SK-N-SH (cell line): Measurements from ENCODE around the gene BNIP5. TPM values are rescaled to one million over a fixed set of nuclear protein-coding genes. Genes with fewer than 3 reads are reported as not detected.

Experiments used
- CTCF ChIA-PET: fragments of 300-600, 350-600 bp; formaldehyde crosslinking; extraction: SDS; loops from one replicate; lab custom pipeline; 2021; lab: Yijun Ruan, JAX
- POLR2A ChIA-PET: fragments of 350-600 bp; sonication (Branson Sonifier 250); formaldehyde crosslinking; extraction: SDS; loops from one replicate; lab custom pipeline; 2020; ENCODE audit warnings: antibody characterized with exemption, inconsistent platforms; lab: Yijun Ruan, JAX
- DNase-seq: peaks from one replicate; pipeline ENCODE4 v3.0.0; 2012
- H2AFZ ChIP-seq: fragments of 200-600 bp; sonication (generic); 2 replicates; pipeline ENCODE4 v1.8.1; 2016; ENCODE audit warnings: antibody characterized with exemption, mild to moderate bottlenecking, low read depth
- H3F3A ChIP-seq: fragments of 200-600 bp; sonication (generic); replicated peaks from 2 replicates; pipeline ENCODE3; 2016; ENCODE audit warnings: antibody characterized with exemption, mild to moderate bottlenecking; ENCODE audit not compliant: insufficient read depth
- H3K27ac ChIP-seq, 2 experiments: fragments of 200-500 bp in 1 of 2; fragments of 200-600 bp in 1 of 2; sonication (Bioruptor generic) in 1 of 2; sonication (generic), shearing (Covaris generic) in 1 of 2; 2 replicates each; pipeline versions ENCODE4 v1.5.1 to v1.6.1; 2014 to 2016; ENCODE audit warnings: low read depth in 2 of 2, inconsistent platforms in 1 of 2, low read length in 1 of 2, mild to moderate bottlenecking in 1 of 2, mixed read lengths in 1 of 2
- H3K27me3 ChIP-seq: fragments of 200-600 bp; sonication (generic), shearing (Covaris generic); 2 replicates; pipeline ENCODE4 v1.6.1; 2016; ENCODE audit warnings: mixed run types; ENCODE audit not compliant: insufficient read depth
- H3K36me3 ChIP-seq, 2 experiments: fragments of 200-500 bp in 1 of 2; fragments of 200-600 bp in 1 of 2; sonication (Bioruptor generic) in 1 of 2; sonication (generic) in 1 of 2; replicated peaks in 1 of 2; 2 replicates each; pipeline versions ENCODE3 to v1.5.1; 2014 to 2016; ENCODE audit warnings: low read length in 1 of 2, mild to moderate bottlenecking in 1 of 2; ENCODE audit not compliant: insufficient read depth in 2 of 2, control insufficient read depth in 1 of 2
- H3K4me1 ChIP-seq, 2 experiments: fragments of 200-500 bp in 1 of 2; fragments of 200-600 bp in 1 of 2; sonication (Bioruptor generic) in 1 of 2; sonication (generic), shearing (Covaris generic) in 1 of 2; 2 replicates each; pipeline versions ENCODE4 v1.5.1 to v1.6.1; 2014 to 2016; ENCODE audit warnings: low read depth in 1 of 2, low read length in 1 of 2, mixed run types in 1 of 2; ENCODE audit not compliant: insufficient read depth in 2 of 2, control insufficient read depth in 1 of 2
- H3K4me2 ChIP-seq: fragments of 200-600 bp; sonication (generic), shearing (Covaris generic); 2 replicates; pipeline ENCODE4 v1.6.1; 2017; ENCODE audit warnings: mixed run types
- H3K4me3 ChIP-seq, 2 experiments: fragments of 200-500 bp in 1 of 2; fragments of 200-600 bp in 1 of 2; sonication (Bioruptor generic) in 1 of 2; sonication (generic), shearing (Covaris generic) in 1 of 2; 2 replicates each; pipeline versions ENCODE4 v1.5.1 to v1.8.1; 2014 to 2016; ENCODE audit warnings: low read depth in 2 of 2, inconsistent platforms in 1 of 2, low read length in 1 of 2, mild to moderate bottlenecking in 1 of 2, mixed read lengths in 1 of 2, moderate library complexity in 1 of 2
- H3K79me2 ChIP-seq: fragments of 200-600 bp; sonication (generic); 2 replicates; pipeline ENCODE4 v1.8.1; 2017; ENCODE audit warnings: mild to moderate bottlenecking; ENCODE audit not compliant: insufficient read depth
- H3K9ac ChIP-seq: fragments of 200-600 bp; sonication (generic); 2 replicates; pipeline ENCODE4 v1.6.1; 2017; ENCODE audit warnings: mixed run types
- H3K9me2 ChIP-seq: fragments of 200-600 bp; sonication (generic); 2 replicates; pipeline ENCODE4 v1.6.1; 2017; ENCODE audit warnings: mixed run types
- H3K9me3 ChIP-seq: fragments of 200-600 bp; sonication (generic); 2 replicates; pipeline ENCODE4 v1.6.1; 2017; ENCODE audit warnings: mixed run types, mild to moderate bottlenecking, moderate library complexity
- H4K20me1 ChIP-seq: fragments of 200-600 bp; sonication (generic); 2 replicates; pipeline ENCODE4 v1.6.1; 2017; ENCODE audit warnings: mild to moderate bottlenecking, mixed run types; ENCODE audit not compliant: insufficient read depth
- CHD2 ChIP-seq: fragments of 150-350 bp; IDR thresholded peaks from 2 replicates; pipeline ENCODE4 v1.6.1; 2018; ENCODE audit warnings: low read length; ENCODE audit not compliant: partially characterized antibody
- EZH2phosphoT487 ChIP-seq: fragments of 200-600 bp; sonication (generic); IDR thresholded peaks from 2 replicates; pipeline ENCODE4 v1.6.1; 2017; ENCODE audit warnings: low read depth, mixed run types, mild to moderate bottlenecking, antibody characterized with exemption, moderate library complexity, borderline replicate concordance
- FOXM1 ChIP-seq: IDR thresholded peaks from 2 replicates; pipeline ENCODE4 v1.4.0; 2012; ENCODE audit warnings: low read depth, mild to moderate bottlenecking
- JUND ChIP-seq: IDR thresholded peaks from 2 replicates; pipeline ENCODE4 v1.4.0; 2012
- MAX ChIP-seq: IDR thresholded peaks from 2 replicates; pipeline ENCODE4 v1.4.0; 2012; ENCODE audit warnings: low read depth
- MEF2A ChIP-seq: IDR thresholded peaks from 2 replicates; pipeline ENCODE4 v1.4.0; 2012; ENCODE audit warnings: low read depth, borderline replicate concordance
- RFX5 ChIP-seq: IDR thresholded peaks from 2 replicates; pipeline ENCODE4 v1.6.1; 2012; ENCODE audit warnings: mild to moderate bottlenecking, improper control_type of control experiment, low read length
- SIN3A ChIP-seq: IDR thresholded peaks from 2 replicates; pipeline ENCODE4 v1.6.1; 2012; ENCODE audit warnings: low read depth, mild to moderate bottlenecking, low read length, moderate library complexity, borderline replicate concordance
- SMC3 ChIP-seq: IDR thresholded peaks from 2 replicates; pipeline ENCODE4 v1.6.1; 2012; ENCODE audit warnings: low read depth, low read length, improper control_type of control experiment
- WGBS: methylation state at CpG from one replicate; pipeline ENCODE4 v1.1.6; 2017; ENCODE audit warnings: low lambda C conversion rate; 5-methylcytosine and 5-hydroxymethylcytosine counted together
- polyA plus RNA-seq, 3 experiments: library from polyadenylated mRNA; depleted of rRNA; stranded (reverse); fragments of >200 nt; gene quantifications; 2 replicates each; pipeline ENCODE4 v1.2.3, GENCODE V29; 2012
- TF ChIP-seq, protein P1 (sequence below): IDR thresholded peaks from 2 replicates; pipeline ENCODE4 v1.6.1; 2012; ENCODE audit warnings: mild to moderate bottlenecking, low read depth, low read length, moderate library complexity
- TF ChIP-seq, protein P2 (sequence below): IDR thresholded peaks from 2 replicates; pipeline ENCODE4 v1.4.0; 2012; ENCODE audit warnings: low read depth, borderline replicate concordance

Gene BNIP5
- polyA plus RNA-seq, 1 of the 3 experiments (the other 2 are of a cell fraction) = not detected

GRCh38 chr6:36292170-36292569 is 44.5 kb downstream of the BNIP5 start (continued):
- TF ChIP-seq, protein P1, sequence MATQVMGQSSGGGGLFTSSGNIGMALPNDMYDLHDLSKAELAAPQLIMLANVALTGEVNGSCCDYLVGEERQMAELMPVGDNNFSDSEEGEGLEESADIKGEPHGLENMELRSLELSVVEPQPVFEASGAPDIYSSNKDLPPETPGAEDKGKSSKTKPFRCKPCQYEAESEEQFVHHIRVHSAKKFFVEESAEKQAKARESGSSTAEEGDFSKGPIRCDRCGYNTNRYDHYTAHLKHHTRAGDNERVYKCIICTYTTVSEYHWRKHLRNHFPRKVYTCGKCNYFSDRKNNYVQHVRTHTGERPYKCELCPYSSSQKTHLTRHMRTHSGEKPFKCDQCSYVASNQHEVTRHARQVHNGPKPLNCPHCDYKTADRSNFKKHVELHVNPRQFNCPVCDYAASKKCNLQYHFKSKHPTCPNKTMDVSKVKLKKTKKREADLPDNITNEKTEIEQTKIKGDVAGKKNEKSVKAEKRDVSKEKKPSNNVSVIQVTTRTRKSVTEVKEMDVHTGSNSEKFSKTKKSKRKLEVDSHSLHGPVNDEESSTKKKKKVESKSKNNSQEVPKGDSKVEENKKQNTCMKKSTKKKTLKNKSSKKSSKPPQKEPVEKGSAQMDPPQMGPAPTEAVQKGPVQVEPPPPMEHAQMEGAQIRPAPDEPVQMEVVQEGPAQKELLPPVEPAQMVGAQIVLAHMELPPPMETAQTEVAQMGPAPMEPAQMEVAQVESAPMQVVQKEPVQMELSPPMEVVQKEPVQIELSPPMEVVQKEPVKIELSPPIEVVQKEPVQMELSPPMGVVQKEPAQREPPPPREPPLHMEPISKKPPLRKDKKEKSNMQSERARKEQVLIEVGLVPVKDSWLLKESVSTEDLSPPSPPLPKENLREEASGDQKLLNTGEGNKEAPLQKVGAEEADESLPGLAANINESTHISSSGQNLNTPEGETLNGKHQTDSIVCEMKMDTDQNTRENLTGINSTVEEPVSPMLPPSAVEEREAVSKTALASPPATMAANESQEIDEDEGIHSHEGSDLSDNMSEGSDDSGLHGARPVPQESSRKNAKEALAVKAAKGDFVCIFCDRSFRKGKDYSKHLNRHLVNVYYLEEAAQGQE = no peak
- TF ChIP-seq MAX = no peak
- no peak for TF ChIP-seq FOXM1
- no peak for TF ChIP-seq JUND
- TF ChIP-seq CHD2 = no peak

DNA sequence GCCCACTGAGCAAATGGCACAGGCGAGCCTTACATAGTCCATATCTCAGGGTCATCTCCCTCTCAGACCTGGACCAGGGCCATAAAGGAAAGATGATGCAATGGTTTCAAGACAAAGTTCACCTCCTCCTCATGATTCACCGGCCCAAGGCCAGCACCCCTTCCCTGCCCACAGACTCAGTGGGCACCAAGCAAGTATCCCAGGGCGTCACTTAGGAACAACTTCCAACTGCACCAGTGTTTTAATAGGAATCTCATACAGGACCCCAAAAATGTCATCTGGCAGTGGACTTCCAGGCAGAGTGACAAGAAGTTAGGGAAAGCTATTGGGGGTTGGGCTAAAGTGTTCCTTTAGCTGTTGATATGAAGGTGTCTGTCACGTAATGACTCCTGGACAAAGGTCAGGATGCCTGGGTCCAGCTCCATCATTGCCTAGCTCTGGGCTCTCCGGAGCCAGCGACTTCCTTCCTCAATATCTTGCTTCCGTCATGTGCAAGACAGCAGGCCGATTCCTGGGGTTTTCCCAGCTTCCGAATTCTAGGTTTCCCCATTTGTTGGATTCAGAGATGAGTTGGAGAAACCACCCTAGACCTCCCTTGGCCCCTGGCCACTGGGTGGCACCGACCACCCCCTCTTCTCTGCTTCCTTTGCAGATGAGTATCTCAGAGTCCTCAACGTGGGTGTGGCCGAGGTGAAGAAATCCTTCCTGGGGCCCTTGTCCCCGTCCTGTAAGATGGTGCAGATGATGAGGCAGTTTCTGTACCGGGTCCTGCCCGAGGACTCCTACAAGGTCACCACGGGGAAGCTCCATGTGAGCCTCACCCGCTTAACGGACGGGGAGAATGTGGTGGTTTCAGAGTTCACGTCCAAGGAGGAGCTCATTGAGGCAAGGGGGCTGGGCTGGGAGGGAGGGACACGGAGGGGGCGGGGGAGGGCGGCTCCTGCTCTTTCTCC is 45.7 kb downstream of the BNIP5 start:
- H3K4me3 ChIP-seq = no peak overlapping the region
- H2AFZ ChIP-seq = no peak overlapping the region
- no peaks in the 10 kb centered on the region for H3K9me2 ChIP-seq
- no peaks in the 10 kb centered on the region for H3K36me3 ChIP-seq
- DNase-seq = no peak
- no peak overlapping the region for H3K9ac ChIP-seq
- H4K20me1 ChIP-seq = no peaks in the 10 kb centered on the region
- H3K79me2 ChIP-seq = no peaks in the 10 kb centered on the region
- ChIA-PET CTCF (interaction anchor here (0.9 to 12.8 kb wide), 4 partner anchors 10 to 50 kb away, joined by 3 to 161 read pairs (median 6); no protein-coding TSS in a partner anchor), POLR2A (no interaction called here)
- H3K4me1 ChIP-seq = no peaks in the 10 kb centered on the region
- no peak overlapping the region for H3K27ac ChIP-seq
- TF ChIP-seq, protein P1 = no peak
- TF ChIP-seq SIN3A = no peak
- TF ChIP-seq RFX5 = no peak
- TF ChIP-seq MEF2A = no peak
- TF ChIP-seq, protein P2, sequence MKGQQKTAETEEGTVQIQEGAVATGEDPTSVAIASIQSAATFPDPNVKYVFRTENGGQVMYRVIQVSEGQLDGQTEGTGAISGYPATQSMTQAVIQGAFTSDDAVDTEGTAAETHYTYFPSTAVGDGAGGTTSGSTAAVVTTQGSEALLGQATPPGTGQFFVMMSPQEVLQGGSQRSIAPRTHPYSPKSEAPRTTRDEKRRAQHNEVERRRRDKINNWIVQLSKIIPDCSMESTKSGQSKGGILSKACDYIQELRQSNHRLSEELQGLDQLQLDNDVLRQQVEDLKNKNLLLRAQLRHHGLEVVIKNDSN = no peak
- no peak for TF ChIP-seq EZH2phosphoT487
- no peak for TF ChIP-seq SMC3
- H3K4me2 ChIP-seq = no peak overlapping the region
- no peaks in the 10 kb centered on the region for H3K9me3 ChIP-seq
- no peaks in the 10 kb centered on the region for H3F3A ChIP-seq
- 79% methylated on average over 23 of the region's 23 CpGs for WGBS
- no peaks in the 10 kb centered on the region; the same call in 1 of the 2 replicates for H3K27me3 ChIP-seq
